ENCODE results near the gene MAP3K15. TPM values are rescaled to one million over a fixed set of nuclear protein-coding genes. Genes with fewer than 3 reads are reported as not detected.

Gene MAP3K15
- total and polyA plus RNA-seq, 9 donors, result 0.37 to 11.6 (median 1.4) TPM

GRCh38 chrX:19462879-19463278 is 52.4 kb downstream of the MAP3K15 start:
- Histone ChIP-seq H3K4me3 (no peak overlapping the region), H3K4me1 (ENCODE audit: insufficient read depth) (no peaks in the 10 kb centered on the region), H3K36me3 (no peaks in the 10 kb centered on the region), H3K9me3 (no peaks in the 10 kb centered on the region), H3K27me3 (no peaks in the 10 kb centered on the region), H3K27ac (no peak overlapping the region)
- DNase-seq, result no peak
- TF ChIP-seq POLR2A (IDR thresholded peaks at IDR 0.05), result no peak
- TF ChIP-seq EP300 (IDR thresholded peaks at IDR 0.05), result no peak
- TF ChIP-seq, protein P1, sequence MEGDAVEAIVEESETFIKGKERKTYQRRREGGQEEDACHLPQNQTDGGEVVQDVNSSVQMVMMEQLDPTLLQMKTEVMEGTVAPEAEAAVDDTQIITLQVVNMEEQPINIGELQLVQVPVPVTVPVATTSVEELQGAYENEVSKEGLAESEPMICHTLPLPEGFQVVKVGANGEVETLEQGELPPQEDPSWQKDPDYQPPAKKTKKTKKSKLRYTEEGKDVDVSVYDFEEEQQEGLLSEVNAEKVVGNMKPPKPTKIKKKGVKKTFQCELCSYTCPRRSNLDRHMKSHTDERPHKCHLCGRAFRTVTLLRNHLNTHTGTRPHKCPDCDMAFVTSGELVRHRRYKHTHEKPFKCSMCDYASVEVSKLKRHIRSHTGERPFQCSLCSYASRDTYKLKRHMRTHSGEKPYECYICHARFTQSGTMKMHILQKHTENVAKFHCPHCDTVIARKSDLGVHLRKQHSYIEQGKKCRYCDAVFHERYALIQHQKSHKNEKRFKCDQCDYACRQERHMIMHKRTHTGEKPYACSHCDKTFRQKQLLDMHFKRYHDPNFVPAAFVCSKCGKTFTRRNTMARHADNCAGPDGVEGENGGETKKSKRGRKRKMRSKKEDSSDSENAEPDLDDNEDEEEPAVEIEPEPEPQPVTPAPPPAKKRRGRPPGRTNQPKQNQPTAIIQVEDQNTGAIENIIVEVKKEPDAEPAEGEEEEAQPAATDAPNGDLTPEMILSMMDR (IDR thresholded peaks at IDR 0.05), result no peak
- 87 to 97% (median 91%) methylated on average over 1 of the region's 1 CpG for WGBS, 3 donors
- intact Hi-C loops (cut with DNase I), result no loop called here

DNA sequence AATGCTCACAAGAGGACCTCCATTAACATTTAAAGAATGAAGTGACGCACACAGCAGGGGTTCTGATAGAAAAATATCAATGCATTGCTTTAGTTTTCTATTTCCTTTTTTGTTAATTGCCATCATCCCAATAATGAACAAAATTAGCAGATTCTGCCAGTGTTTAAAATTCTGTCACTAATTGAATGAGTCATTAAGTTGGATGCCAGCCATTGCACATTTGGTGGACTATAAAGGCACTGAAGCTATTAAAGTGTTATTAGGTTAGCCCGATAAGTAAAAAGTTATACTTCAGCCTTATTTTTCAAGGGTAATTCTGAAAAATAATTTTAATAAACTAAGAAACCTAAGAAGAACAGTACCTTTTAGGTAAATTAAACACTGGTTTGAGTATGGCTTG is 53.1 kb downstream of the MAP3K15 start:
- no peaks in the 10 kb centered on the region for H3K4me1 ChIP-seq (ENCODE audit: insufficient read depth)
- no peaks in the 10 kb centered on the region for H3K36me3 ChIP-seq
- no peak for TF ChIP-seq EP300 (IDR thresholded peaks at IDR 0.05)
- no peak for TF ChIP-seq POLR2A (IDR thresholded peaks at IDR 0.05)
- TF ChIP-seq, protein P1 (IDR thresholded peaks at IDR 0.05), result no peak
- no peak overlapping the region for H3K4me3 ChIP-seq
- no peaks in the 10 kb centered on the region for H3K9me3 ChIP-seq
- no peaks in the 10 kb centered on the region for H3K27me3 ChIP-seq
- 68 to 75% (median 74%) methylated on average over 2 of the region's 2 CpGs for WGBS, 3 donors
- intact Hi-C loops (cut with DNase I), result no loop called here
- no peak for DNase-seq
- H3K27ac ChIP-seq, result no peak overlapping the region

- Histone ChIP-seq H3K9me3 (no peaks in the 10 kb centered on the region), H3K36me3 (no peaks in the 10 kb centered on the region), H3K4me1 (ENCODE audit: insufficient read depth) (no peaks in the 10 kb centered on the region), H3K4me3 (no peak overlapping the region), H3K27me3 (no peaks in the 10 kb centered on the region), H3K27ac (no peak overlapping the region)
- TF ChIP-seq POLR2A (IDR thresholded peaks at IDR 0.05) (no peak), EP300 (IDR thresholded peaks at IDR 0.05) (no peak)
- TF ChIP-seq, protein P1 (IDR thresholded peaks at IDR 0.05), result no peak
- 46 to 57% (median 54%) methylated on average over 4 of the region's 4 CpGs for WGBS, 3 donors
- no peak for DNase-seq
- intact Hi-C loops (cut with DNase I), result no loop called here
These were observed 57.6 kb downstream of the MAP3K15 start for GRCh38 chrX:19457662-19458061.

- H3K36me3 ChIP-seq, result no peaks in the 10 kb centered on the region
- H3K27ac ChIP-seq, result no peak overlapping the region
- TF ChIP-seq POLR2A (IDR thresholded peaks at IDR 0.05) (no peak), EP300 (IDR thresholded peaks at IDR 0.05) (no peak)
- TF ChIP-seq, protein P1 (IDR thresholded peaks at IDR 0.05), result no peak
- no peak overlapping the region for H3K4me3 ChIP-seq
- H3K4me1 ChIP-seq (ENCODE audit: insufficient read depth), result no peaks in the 10 kb centered on the region
- 77 to 78% (median 77%) methylated on average over 7 of the region's 7 CpGs for WGBS, 3 donors
- no peaks in the 10 kb centered on the region for H3K27me3 ChIP-seq
- no peak for DNase-seq
- intact Hi-C loops (cut with DNase I), result no loop called here
- no peaks in the 10 kb centered on the region for H3K9me3 ChIP-seq
These were observed 67.2 kb downstream of the MAP3K15 start for GRCh38 chrX:19448077-19448476.
